Left kidney (tissue), 2 donors: ENCODE results near the gene LRP5. TPM values are rescaled to one million over a fixed set of nuclear protein-coding genes. Genes with fewer than 3 reads are reported as not detected.
"Not testable (repeated sequence)": the region's sequence is repeated elsewhere in the genome, so short reads cannot be mapped to it uniquely, and the experiment has no call there.

Experiments
- DNase-seq: peaks from one replicate; pipeline ENCODE4 v3.0.0-alpha.2; 2013
- polyA plus RNA-seq: library from polyadenylated mRNA; unstranded; fragments of 120-200 nt; gene quantifications from one replicate; pipeline ENCODE4 v1.2.1, GENCODE V29; 2013; ENCODE audit not compliant: insufficient read length

LRP5 gene
- polyA plus RNA-seq, 1 donor = 34.4 TPM

GRCh38 chr11:68467201-68467834 is 154.9 kb downstream of the LRP5 start:
- no peak for DNase-seq

- no peak for DNase-seq
Measured at GRCh38 chr11:68468217-68468828, 155.9 kb downstream of the LRP5 start.

GRCh38 chr11:68469122-68469521 is 156.7 kb downstream of the LRP5 start:
- no peak for DNase-seq

- DNase-seq = no peak
Measured at GRCh38 chr11:68469642-68470041, 157.3 kb downstream of the LRP5 start.

GRCh38 chr11:68470304-68470811 is 158.0 kb downstream of the LRP5 start:
- DNase-seq = no peak

GRCh38 chr11:68471360-68472340 is 159.3 kb downstream of the LRP5 start:
- DNase-seq = no peak

GRCh38 chr11:68472778-68473177 is 160.4 kb downstream of the LRP5 start:
- no peak for DNase-seq

- DNase-seq = no peak
Measured at GRCh38 chr11:68473693-68474092, 161.3 kb downstream of the LRP5 start.

- not testable (repeated sequence) for DNase-seq
Measured at GRCh38 chr11:68475626-68476025, 163.2 kb downstream of the LRP5 start.

GRCh38 chr11:68479390-68479789 is 167.0 kb downstream of the LRP5 start:
- DNase-seq = no peak

- DNase-seq = no peak
Measured at GRCh38 chr11:68480193-68480592, 167.8 kb downstream of the LRP5 start.

- no peak for DNase-seq
Measured at GRCh38 chr11:68480852-68481510, 168.6 kb downstream of the LRP5 start.

- no peak for DNase-seq
Measured at GRCh38 chr11:68481579-68482240, 169.3 kb downstream of the LRP5 start.

GRCh38 chr11:68488623-68489022 is 176.2 kb downstream of the LRP5 start:
- no peak for DNase-seq

GRCh38 chr11:68495220-68495729 is 182.9 kb downstream of the LRP5 start:
- no peak for DNase-seq

- DNase-seq = no peak
Measured at GRCh38 chr11:68495872-68496271, 183.5 kb downstream of the LRP5 start.

- no peak for DNase-seq
Measured at GRCh38 chr11:68497761-68498160, 185.4 kb downstream of the LRP5 start.

GRCh38 chr11:68498321-68498720 is 185.9 kb downstream of the LRP5 start:
- DNase-seq = no peak
